HG03521 (cell line): ENCODE measurements around the gene PRDM16.

ENCODE experiments used
- ATAC-seq: cut with Tn5 transposase; IDR thresholded peaks from one replicate; pipeline ENCODE4 v1.9.1; 2021; ENCODE audit warnings: mild to moderate bottlenecking, moderate library complexity; ENCODE audit not compliant: unreplicated experiment

Gene PRDM16

GRCh38 chr1:3360646-3361257 is 291.7 kb downstream of the PRDM16 start:
- no peak for ATAC-seq

DNA sequence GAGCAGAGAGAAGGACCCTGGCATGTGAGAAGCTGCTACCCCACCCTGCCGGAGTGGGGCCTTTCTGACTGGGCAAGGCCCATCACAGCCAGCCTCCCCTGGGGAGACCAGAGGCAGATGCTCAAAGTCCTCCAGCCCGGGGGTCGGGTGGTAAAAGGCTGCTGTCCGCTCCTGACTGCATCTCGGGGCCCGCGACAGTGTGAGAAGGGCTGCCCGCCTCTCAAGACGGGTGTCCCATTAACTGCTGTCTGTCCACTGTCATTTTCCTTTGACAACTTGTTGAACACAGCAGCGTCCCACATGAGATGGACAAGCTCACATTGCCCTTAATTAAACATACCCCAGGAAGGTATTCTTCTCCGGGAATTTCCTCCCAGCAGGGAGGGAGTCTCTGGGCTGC is 294.0 kb downstream of the PRDM16 start:
- no peak for ATAC-seq

- ATAC-seq: no peak
These were observed 294.8 kb downstream of the PRDM16 start for GRCh38 chr1:3363756-3364155.

- no peak for ATAC-seq
These were observed 295.5 kb downstream of the PRDM16 start for GRCh38 chr1:3364551-3364950.

- ATAC-seq: no peak
These were observed 296.0 kb downstream of the PRDM16 start for GRCh38 chr1:3364983-3365382.

DNA sequence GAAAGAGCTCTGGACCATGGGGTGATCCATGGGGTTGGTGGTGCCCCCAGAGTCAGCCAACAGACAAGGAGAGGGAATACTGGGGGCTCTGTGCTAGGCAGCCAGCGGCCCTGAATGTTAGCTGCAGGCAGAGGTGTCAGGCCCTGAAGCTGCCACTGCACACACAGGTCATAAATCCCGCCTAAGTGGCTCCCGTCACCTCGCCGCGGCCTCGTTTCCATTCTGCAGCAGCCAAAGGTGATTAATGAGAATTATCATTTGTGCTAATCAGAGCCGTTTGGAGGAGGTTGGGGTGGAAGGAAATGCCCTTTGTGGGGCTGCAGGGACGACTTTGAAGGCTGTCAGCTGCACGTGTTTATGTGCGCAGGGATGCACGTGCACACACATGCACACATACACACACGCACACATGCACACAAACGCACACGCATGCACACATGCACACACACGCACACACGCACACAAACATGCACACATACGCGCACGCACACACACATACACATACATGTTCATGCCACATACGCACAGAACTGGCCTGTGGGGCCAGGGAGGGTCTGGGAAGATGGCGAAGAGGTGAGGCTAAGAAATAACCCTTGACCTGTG is 296.6 kb downstream of the PRDM16 start:
- no peak for ATAC-seq

DNA sequence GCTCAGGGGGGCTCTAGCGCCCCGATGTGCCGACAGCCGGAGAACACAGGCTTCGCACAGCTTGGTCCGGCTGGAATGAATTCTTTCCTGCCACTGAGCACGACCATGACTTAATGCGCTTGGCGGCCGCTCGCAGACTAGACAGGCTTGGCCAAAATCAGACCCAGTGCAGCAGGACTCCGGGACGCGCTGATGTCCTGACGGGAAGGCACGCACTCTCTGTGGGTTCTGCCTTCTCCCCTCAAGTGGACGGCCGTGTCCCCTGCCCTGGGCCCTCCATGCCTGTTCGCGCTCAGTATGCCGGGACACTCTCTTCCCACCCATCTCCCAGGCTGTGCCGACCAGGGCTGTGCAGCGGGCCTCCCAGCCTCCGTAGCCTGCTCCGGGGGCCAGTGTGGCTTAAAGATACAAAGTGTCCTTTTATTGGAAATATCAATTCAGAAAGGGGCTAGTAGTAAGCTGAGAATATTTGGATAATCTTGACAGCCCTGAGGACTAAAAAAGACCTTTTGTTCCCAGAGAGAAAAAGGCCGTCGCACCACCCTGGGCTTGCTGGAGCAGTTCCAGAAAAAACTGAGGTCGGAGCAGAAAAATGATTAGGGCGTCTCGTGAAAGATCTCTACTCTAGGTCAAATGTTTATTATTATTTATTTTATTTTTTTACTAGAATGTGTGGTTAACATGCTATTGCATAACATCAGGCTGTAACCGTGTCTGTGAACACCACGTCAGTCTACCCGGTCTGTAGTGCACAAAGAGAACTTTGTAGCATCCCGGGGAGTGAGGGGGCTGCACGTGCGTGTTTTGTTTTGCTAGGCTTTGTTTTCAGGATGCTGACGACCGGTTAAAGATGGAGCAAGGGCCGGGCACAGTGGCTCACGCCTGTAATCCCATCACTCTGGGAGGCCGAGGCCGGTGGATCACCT is 297.4 kb downstream of the PRDM16 start:
- ATAC-seq: no peak

DNA sequence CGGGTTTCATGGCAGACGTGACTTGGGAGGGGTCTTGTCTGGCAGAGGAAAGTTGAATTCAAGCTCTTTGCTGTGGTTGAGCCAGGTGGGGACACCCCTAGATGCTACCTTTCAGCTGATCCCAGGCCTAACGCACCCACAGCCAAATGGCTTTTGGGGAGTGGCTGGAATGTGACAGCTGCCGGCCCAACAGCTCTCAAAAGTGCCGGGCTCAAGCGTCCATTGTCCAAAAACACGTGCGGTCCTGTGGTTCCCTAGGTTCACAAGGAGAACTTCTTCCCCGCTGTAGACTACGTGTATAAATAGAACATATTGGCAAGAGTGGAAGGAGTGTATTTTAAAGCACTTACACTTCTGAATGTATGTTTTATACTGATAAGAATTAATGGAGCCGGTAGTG is 298.4 kb downstream of the PRDM16 start:
- no peak for ATAC-seq

- ATAC-seq: no peak
These were observed 299.1 kb downstream of the PRDM16 start for GRCh38 chr1:3368059-3368458.

GRCh38 chr1:3368711-3369445 is 299.9 kb downstream of the PRDM16 start:
- ATAC-seq: no peak

- no peak for ATAC-seq
These were observed 300.6 kb downstream of the PRDM16 start for GRCh38 chr1:3369446-3370076.

DNA sequence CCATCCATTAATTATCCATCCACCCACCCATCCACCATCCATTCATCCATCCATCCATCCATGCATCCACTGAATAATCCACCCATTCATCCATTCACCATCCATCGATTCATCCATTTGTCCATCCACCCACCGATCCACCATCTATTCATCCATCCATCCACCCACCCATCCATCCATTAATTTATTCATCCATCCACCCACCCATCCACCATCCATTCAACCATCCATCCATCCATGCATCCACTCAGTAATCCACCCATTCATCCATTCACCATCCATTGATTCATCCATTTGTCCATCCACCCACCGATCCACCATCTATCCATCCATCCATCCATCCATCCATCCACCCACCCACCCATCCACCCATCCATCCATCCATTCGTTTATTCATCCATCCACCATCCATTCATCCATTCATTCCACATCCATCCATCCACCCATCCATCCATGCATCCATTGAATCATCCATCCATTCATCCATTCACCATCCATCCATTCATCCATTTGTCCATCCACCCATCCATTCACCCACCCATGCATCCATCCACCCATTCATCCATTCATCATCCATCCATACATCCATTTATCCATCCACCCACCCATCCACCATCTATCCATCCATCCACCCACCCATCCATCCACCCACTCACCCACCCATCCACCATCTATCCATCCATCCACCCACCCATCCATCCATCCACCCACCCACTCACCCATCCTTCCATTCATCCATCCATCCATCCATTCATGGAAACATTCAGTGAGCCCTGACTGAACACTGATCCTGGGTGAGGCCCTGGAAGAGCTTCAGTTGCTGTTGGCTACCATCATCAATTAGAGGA is 302.1 kb downstream of the PRDM16 start:
- ATAC-seq: no peak

DNA sequence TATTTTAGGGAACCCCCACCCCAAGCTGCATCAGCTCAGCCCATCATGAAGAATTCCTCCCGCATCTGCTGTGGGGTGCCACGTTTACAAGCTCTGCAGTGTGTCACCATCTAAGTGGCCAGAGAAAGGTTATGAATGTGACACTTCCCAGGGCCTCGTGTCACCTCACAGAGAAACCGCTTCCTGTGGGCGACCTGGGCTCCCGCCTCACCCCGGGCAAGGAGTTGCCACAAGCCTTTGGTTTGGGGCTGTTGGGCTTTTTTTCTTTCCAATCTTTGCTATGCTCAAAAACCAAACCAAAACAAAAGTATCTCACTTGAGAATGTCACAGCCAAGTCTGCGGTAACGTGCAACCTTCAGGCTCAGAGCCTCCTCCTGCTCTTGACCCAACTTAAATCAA is 303.3 kb downstream of the PRDM16 start:
- ATAC-seq: no peak

GRCh38 chr1:3373175-3373574 is 304.2 kb downstream of the PRDM16 start:
- ATAC-seq: no peak

- ATAC-seq: no peak
These were observed 304.9 kb downstream of the PRDM16 start for GRCh38 chr1:3373700-3374405.

GRCh38 chr1:3375245-3375644 is 306.2 kb downstream of the PRDM16 start:
- no peak for ATAC-seq

- no peak for ATAC-seq
These were observed 308.2 kb downstream of the PRDM16 start for GRCh38 chr1:3377166-3377565.

GRCh38 chr1:3377604-3378279 is 308.7 kb downstream of the PRDM16 start:
- ATAC-seq: no peak
